Measurements from ENCODE around the gene SHROOM2. TPM values are rescaled to one million over a fixed set of nuclear protein-coding genes. Genes with fewer than 3 reads are reported as not detected.

Gene SHROOM2
- total RNA-seq, 1 experiment from 2014 or later, result 13.9 TPM

- Histone ChIP-seq H3K4me2 (ENCODE audit: insufficient read depth, insufficient read length, low read length) (no peak overlapping the region), H3K9me3 (ENCODE audit: control insufficient read depth, low read depth, low read length) (no peaks in the 10 kb centered on the region), H3K14ac (ENCODE audit: insufficient read depth, low read length) (peak overlapping the region; percentile 56), H3K4ac (ENCODE audit: low read depth, low read length) (no peak overlapping the region), H3K23me2 (ENCODE audit: insufficient read length, low read depth, low read length, poor library complexity, severe bottlenecking) (no peaks in the 10 kb centered on the region), H4K5ac (ENCODE audit: insufficient read length, low read depth, low read length) (no peak overlapping the region), H3K27me3 (ENCODE audit: insufficient read depth, low read length) (no peaks in the 10 kb centered on the region), H2BK5ac (ENCODE audit: insufficient read length, low read length) (no peak overlapping the region), H2AFZ (ENCODE audit: low read length) (no peak overlapping the region), H4K8ac (replicated peaks; ENCODE audit: insufficient read length, low read depth, low read length) (no peak overlapping the region), H2BK12ac (ENCODE audit: insufficient read length, low read depth, low read length) (no peak overlapping the region), H3K4me1 (ENCODE audit: insufficient read depth, low read length) (peaks cover 7% of the 10 kb centered on the region; the same call in 1 of the 2 replicates), H2BK15ac (ENCODE audit: low read depth, low read length) (no peak overlapping the region), H3K9ac (ENCODE audit: extremely low read depth, insufficient read length, low read length) (no peak overlapping the region), H4K20me1 (ENCODE audit: control insufficient read depth, insufficient read depth, insufficient read length) (no peaks in the 10 kb centered on the region), H3K79me2 (ENCODE audit: insufficient read depth, low read length) (peaks cover 2% of the 10 kb centered on the region; the same call in 1 of the 2 replicates), H3K23ac (ENCODE audit: insufficient read length, low read depth, low read length) (no peak overlapping the region), H4K91ac (ENCODE audit: insufficient read length, low read depth, low read length) (no peak overlapping the region), H3K18ac (ENCODE audit: insufficient read length, low read depth, low read length) (no peak overlapping the region), H3T11ph (ENCODE audit: low read length) (no peak overlapping the region), H2BK120ac (ENCODE audit: low read depth, low read length, poor library complexity, severe bottlenecking) (no peak overlapping the region), H3K56ac (ENCODE audit: insufficient read length, low read depth, low read length) (no peak overlapping the region), H3K27ac (ENCODE audit: insufficient read length, low read depth, low read length) (no peak overlapping the region), H2AK5ac (ENCODE audit: insufficient read length, low read length) (no peak overlapping the region), H3K79me1 (ENCODE audit: insufficient read depth, low read depth, low read length, poor library complexity, severe bottlenecking) (no peaks in the 10 kb centered on the region), H2BK20ac (ENCODE audit: low read depth, low read length, poor library complexity, severe bottlenecking) (no peak overlapping the region)
- no CpG with 5 or more reads among the region's 10 CpGs for WGBS (ENCODE audit: extremely low coverage, insufficient read length, low lambda C conversion rate)
- DNase-seq, result no peak
- Mint-ChIP-seq H3K9me3 (peaks cover 17 to 31% of the 10 kb centered on the region in 2 experiments), H3K36me3 (ENCODE audit: insufficient read depth in 1 of 3, low read depth in 3 of 3) (peaks cover 4 to 7% (median 5%) of the 10 kb centered on the region in 3 experiments; a peak in 5 of 7 replicates), H3K27ac (no peak overlapping the region), H3K4me3 (no peak overlapping the region), H3K4me1 (peaks cover 10 to 28% of the 10 kb centered on the region in 2 experiments), H3K27me3 (ENCODE audit: low read depth) (no peaks in the 10 kb centered on the region; the same call in 1 of the 2 replicates)
- TF ChIP-seq, protein P1, sequence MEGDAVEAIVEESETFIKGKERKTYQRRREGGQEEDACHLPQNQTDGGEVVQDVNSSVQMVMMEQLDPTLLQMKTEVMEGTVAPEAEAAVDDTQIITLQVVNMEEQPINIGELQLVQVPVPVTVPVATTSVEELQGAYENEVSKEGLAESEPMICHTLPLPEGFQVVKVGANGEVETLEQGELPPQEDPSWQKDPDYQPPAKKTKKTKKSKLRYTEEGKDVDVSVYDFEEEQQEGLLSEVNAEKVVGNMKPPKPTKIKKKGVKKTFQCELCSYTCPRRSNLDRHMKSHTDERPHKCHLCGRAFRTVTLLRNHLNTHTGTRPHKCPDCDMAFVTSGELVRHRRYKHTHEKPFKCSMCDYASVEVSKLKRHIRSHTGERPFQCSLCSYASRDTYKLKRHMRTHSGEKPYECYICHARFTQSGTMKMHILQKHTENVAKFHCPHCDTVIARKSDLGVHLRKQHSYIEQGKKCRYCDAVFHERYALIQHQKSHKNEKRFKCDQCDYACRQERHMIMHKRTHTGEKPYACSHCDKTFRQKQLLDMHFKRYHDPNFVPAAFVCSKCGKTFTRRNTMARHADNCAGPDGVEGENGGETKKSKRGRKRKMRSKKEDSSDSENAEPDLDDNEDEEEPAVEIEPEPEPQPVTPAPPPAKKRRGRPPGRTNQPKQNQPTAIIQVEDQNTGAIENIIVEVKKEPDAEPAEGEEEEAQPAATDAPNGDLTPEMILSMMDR (conservative IDR thresholded peaks at IDR 0.05), result no peak
Observed at GRCh38 chrX:9816084-9816700, 30.0 kb downstream of the SHROOM2 start.
